Activated T-cell treated with anti-CD3 and anti-CD28 coated beads, Interleukin-2, amount 50 U/mL, for 24 hours (primary cell): ENCODE measurements around the gene JARID2.

ENCODE experiments used
- DNase-seq: peaks from one replicate; pipeline ENCODE4 v3.0.0-alpha.2; 2020
- H3K27ac Mint-ChIP-seq: 2 replicates; pipeline ENCODE4 v1.8.0; 2020; ENCODE audit warnings: mild to moderate bottlenecking, mixed read lengths
- H3K27me3 Mint-ChIP-seq: 2 replicates; pipeline ENCODE4 v1.8.0; 2020; ENCODE audit warnings: mixed read lengths
- H3K36me3 Mint-ChIP-seq: 2 replicates; pipeline ENCODE4 v1.8.0; 2020; ENCODE audit warnings: low read depth, mixed read lengths
- H3K4me1 Mint-ChIP-seq: 2 replicates; pipeline ENCODE4 v1.8.0; 2020; ENCODE audit warnings: low read depth, mixed read lengths
- H3K4me3 Mint-ChIP-seq: 2 replicates; pipeline ENCODE4 v1.8.0; 2020; ENCODE audit warnings: mild to moderate bottlenecking, moderate library complexity, mixed read lengths
- H3K9me3 Mint-ChIP-seq: 2 replicates; pipeline ENCODE4 v1.8.0; 2020; ENCODE audit warnings: mixed read lengths

The JARID2 gene

GRCh38 chr6:15374119-15374518 lies 128.2 kb downstream of the JARID2 start:
- DNase-seq, result no peak
- peaks cover 53% of the 10 kb centered on the region for H3K4me1 Mint-ChIP-seq
- H3K4me3 Mint-ChIP-seq, result no peak overlapping the region
- peaks cover 50% of the 10 kb centered on the region for H3K36me3 Mint-ChIP-seq
- no peaks in the 10 kb centered on the region for H3K27me3 Mint-ChIP-seq
- H3K27ac Mint-ChIP-seq, result no peak overlapping the region
- no peaks in the 10 kb centered on the region for H3K9me3 Mint-ChIP-seq

GRCh38 chr6:15375018-15375417 lies 129.1 kb downstream of the JARID2 start:
- Mint-ChIP-seq H3K9me3 (no peaks in the 10 kb centered on the region), H3K27ac (no peak overlapping the region), H3K27me3 (no peaks in the 10 kb centered on the region), H3K4me1 (peaks cover 53% of the 10 kb centered on the region), H3K36me3 (peaks cover 49% of the 10 kb centered on the region), H3K4me3 (no peak overlapping the region)
- no peak for DNase-seq

- H3K9me3 Mint-ChIP-seq, result no peaks in the 10 kb centered on the region
- no peak for DNase-seq
- peaks cover 52% of the 10 kb centered on the region for H3K36me3 Mint-ChIP-seq
- no peaks in the 10 kb centered on the region for H3K27me3 Mint-ChIP-seq
- peak overlapping the region; percentile 0 for H3K27ac Mint-ChIP-seq
- H3K4me1 Mint-ChIP-seq, result peaks cover 56% of the 10 kb centered on the region
- H3K4me3 Mint-ChIP-seq, result no peak overlapping the region
These were observed 129.9 kb downstream of the JARID2 start for GRCh38 chr6:15375638-15376290.

GRCh38 chr6:15376900-15377487 lies 131.1 kb downstream of the JARID2 start:
- no peak overlapping the region for H3K4me3 Mint-ChIP-seq

GRCh38 chr6:15378272-15378671 lies 132.4 kb downstream of the JARID2 start:
- Mint-ChIP-seq H3K4me3 (no peak overlapping the region), H3K9me3 (no peaks in the 10 kb centered on the region), H3K36me3 (peaks cover 55% of the 10 kb centered on the region)

More at GRCh38 chr6:15376900-15377487, 131.1 kb downstream of the JARID2 start:
- Mint-ChIP-seq H3K36me3 (peaks cover 48% of the 10 kb centered on the region), H3K4me1 (peaks cover 54% of the 10 kb centered on the region), H3K27me3 (no peaks in the 10 kb centered on the region), H3K9me3 (no peaks in the 10 kb centered on the region), H3K27ac (peak overlapping the region; percentile 60)
- no peak for DNase-seq

GRCh38 chr6:15378866-15379265 lies 133.0 kb downstream of the JARID2 start:
- Mint-ChIP-seq H3K9me3 (no peaks in the 10 kb centered on the region), H3K36me3 (peaks cover 57% of the 10 kb centered on the region), H3K27me3 (no peaks in the 10 kb centered on the region), H3K4me3 (no peak overlapping the region), H3K27ac (no peak overlapping the region), H3K4me1 (peaks cover 64% of the 10 kb centered on the region)
- DNase-seq, result no peak

More at GRCh38 chr6:15378272-15378671, 132.4 kb downstream of the JARID2 start:
- no peak for DNase-seq
- Mint-ChIP-seq H3K27ac (peak overlapping the region; percentile 60), H3K4me1 (peaks cover 61% of the 10 kb centered on the region), H3K27me3 (no peaks in the 10 kb centered on the region)

GRCh38 chr6:15380351-15380750 lies 134.5 kb downstream of the JARID2 start:
- no peaks in the 10 kb centered on the region for H3K9me3 Mint-ChIP-seq
- no peak overlapping the region for H3K4me3 Mint-ChIP-seq
- peaks cover 72% of the 10 kb centered on the region for H3K4me1 Mint-ChIP-seq
- H3K27me3 Mint-ChIP-seq, result no peaks in the 10 kb centered on the region
- peaks cover 57% of the 10 kb centered on the region for H3K36me3 Mint-ChIP-seq
- peak overlapping the region; percentile 57 for H3K27ac Mint-ChIP-seq
- DNase-seq, result no peak

GRCh38 chr6:15382089-15382488 lies 136.2 kb downstream of the JARID2 start:
- no peak overlapping the region for H3K4me3 Mint-ChIP-seq
- peaks cover 78% of the 10 kb centered on the region for H3K4me1 Mint-ChIP-seq
- no peaks in the 10 kb centered on the region for H3K27me3 Mint-ChIP-seq
- peak overlapping the region; percentile 31 for H3K27ac Mint-ChIP-seq
- DNase-seq, result no peak
- peaks cover 47% of the 10 kb centered on the region for H3K36me3 Mint-ChIP-seq
- H3K9me3 Mint-ChIP-seq, result no peaks in the 10 kb centered on the region

- peaks cover 82% of the 10 kb centered on the region for H3K4me1 Mint-ChIP-seq
- peaks cover 46% of the 10 kb centered on the region for H3K36me3 Mint-ChIP-seq
- no peaks in the 10 kb centered on the region for H3K9me3 Mint-ChIP-seq
- H3K4me3 Mint-ChIP-seq, result no peak overlapping the region
- H3K27ac Mint-ChIP-seq, result peak overlapping the region; percentile 31
- DNase-seq, result no peak
- no peaks in the 10 kb centered on the region for H3K27me3 Mint-ChIP-seq
These were observed 136.8 kb downstream of the JARID2 start for GRCh38 chr6:15382712-15383111.

GRCh38 chr6:15384901-15385300 lies 139.0 kb downstream of the JARID2 start:
- Mint-ChIP-seq H3K27me3 (no peaks in the 10 kb centered on the region), H3K9me3 (no peaks in the 10 kb centered on the region), H3K36me3 (peaks cover 35% of the 10 kb centered on the region), H3K27ac (peak overlapping the region; percentile 3), H3K4me1 (peaks cover 85% of the 10 kb centered on the region), H3K4me3 (no peak overlapping the region)
- DNase-seq, result no peak

- peaks cover 86% of the 10 kb centered on the region for H3K4me1 Mint-ChIP-seq
- no peak overlapping the region for H3K4me3 Mint-ChIP-seq
- no peak overlapping the region for H3K27ac Mint-ChIP-seq
- H3K9me3 Mint-ChIP-seq, result no peaks in the 10 kb centered on the region
- peaks cover 36% of the 10 kb centered on the region for H3K36me3 Mint-ChIP-seq
- DNase-seq, result no peak
- no peaks in the 10 kb centered on the region for H3K27me3 Mint-ChIP-seq
These were observed 139.7 kb downstream of the JARID2 start for GRCh38 chr6:15385521-15385920.

- Mint-ChIP-seq H3K4me1 (peaks cover 88% of the 10 kb centered on the region), H3K27ac (peak overlapping the region; percentile 58), H3K4me3 (no peak overlapping the region), H3K27me3 (no peaks in the 10 kb centered on the region), H3K36me3 (peaks cover 40% of the 10 kb centered on the region), H3K9me3 (no peaks in the 10 kb centered on the region)
- no peak for DNase-seq
These were observed 140.4 kb downstream of the JARID2 start for GRCh38 chr6:15386110-15386755.

GRCh38 chr6:15386756-15387112 lies 140.9 kb downstream of the JARID2 start:
- Mint-ChIP-seq H3K27me3 (no peaks in the 10 kb centered on the region), H3K9me3 (no peaks in the 10 kb centered on the region), H3K27ac (peak overlapping the region; percentile 58), H3K36me3 (peaks cover 39% of the 10 kb centered on the region), H3K4me3 (no peak overlapping the region), H3K4me1 (peaks cover 88% of the 10 kb centered on the region)
- no peak for DNase-seq

- Mint-ChIP-seq H3K9me3 (no peaks in the 10 kb centered on the region), H3K36me3 (peaks cover 38% of the 10 kb centered on the region), H3K4me1 (peaks cover 87% of the 10 kb centered on the region), H3K27me3 (no peaks in the 10 kb centered on the region), H3K4me3 (no peak overlapping the region), H3K27ac (peak overlapping the region; percentile 58)
- no peak for DNase-seq
These were observed 141.2 kb downstream of the JARID2 start for GRCh38 chr6:15387118-15387517.
